NK-92 treated with Interleukin-12 subunit alpha and Interleukin-12 subunit beta, amount 100 ng/mL, for 24 hours (cell line): ENCODE results near the gene VAC14.

Experiments used
- DNase-seq: peaks from one replicate; lab custom pipeline; 2025; lab: John Stamatoyannopoulos, UW

The VAC14 gene

DNA sequence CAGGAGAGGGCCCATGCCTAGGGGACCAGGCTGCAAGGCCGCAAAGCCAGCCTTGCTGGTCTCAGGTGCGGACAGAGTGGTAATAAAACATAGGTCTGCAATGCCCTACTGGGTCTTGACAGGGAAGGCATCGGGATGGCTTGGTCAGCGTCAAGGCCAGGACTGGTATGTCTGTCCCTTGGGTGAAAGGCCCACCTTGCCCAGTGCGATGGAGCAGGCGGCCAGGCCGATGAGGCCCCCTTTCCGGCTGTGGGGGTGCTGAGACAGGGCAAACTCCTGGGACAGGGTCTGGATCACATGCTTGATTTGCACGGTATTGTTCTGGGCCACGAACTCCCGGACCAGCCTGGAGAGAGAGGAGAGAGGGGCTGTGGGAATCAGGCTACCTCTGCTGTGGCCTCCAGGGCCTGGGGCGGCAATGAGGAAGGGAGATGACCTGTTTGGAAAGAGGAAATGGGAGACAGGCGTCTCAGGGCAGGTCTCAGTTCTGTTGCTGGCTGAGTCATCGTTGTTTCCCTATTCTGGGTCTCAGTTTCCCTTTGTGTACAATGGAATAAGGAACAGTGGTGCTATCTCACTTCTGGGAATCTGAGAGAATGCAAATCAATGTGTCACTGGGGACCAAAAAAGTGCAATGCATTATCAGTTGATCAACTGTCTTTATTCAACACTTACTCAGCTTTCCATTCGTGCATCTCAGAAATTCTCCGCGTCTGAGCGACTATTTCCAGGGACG is 14.8 kb downstream of the VAC14 start:
- no peak for DNase-seq

DNA sequence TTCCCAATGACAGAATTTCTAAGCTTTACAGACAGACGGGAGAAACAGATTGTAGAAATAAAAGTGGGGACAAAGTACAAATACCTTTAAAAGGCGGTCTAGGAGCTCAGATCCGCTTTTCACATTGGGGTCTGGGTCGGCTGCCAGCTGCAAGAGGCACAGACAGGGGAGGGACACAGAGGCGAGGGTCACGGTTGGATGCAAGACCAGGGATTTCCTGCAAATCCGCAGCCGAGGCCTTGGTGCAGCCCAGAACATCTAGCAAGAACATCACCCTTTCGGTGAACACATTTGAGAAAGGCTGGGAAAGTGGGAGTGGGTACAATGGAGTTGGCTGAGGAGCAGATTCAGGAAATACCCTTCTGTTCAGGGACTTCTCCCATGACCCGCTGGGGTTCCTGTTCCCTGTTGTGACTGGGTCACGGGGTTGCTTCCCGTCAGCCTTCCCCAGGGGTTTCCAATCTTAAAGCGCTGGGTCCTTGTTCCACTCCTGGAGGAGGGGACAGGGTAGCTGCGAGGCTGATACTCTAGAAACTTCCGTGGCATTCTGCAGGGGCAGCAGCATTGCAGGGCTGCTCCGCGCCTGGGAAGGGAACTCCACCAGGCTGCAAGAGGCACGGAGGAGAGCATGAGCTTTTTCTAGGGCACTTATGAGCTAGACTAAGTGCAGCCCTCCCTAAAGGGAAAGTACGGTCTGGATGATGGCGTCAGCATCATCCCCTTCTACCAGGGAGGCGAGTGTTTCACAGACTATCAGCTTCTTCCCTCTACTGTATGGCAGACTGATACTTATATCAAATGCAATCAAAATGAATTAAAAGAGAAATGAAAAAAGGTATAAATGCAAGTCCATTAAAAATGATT is 16.0 kb downstream of the VAC14 start:
- DNase-seq = no peak

DNA sequence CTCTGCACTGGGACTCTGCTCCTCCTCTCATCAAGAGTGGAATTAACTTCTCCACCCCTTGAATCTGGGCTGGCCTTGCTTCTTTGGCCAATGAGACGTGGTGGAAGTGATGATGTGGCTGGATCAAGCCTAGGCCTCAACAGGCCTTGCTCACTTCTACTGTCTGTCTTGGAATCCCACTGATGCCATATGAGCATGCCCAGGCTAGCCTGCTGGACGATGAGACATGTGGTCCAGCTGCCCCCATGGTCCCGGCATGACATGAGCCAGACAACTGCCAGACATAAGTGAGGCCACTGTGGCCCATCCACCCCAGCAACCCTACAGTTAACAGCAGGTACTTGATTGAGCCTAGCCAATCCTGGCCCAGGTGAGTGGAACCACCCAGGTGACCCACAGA is 18.7 kb downstream of the VAC14 start:
- DNase-seq = no peak

- no peak for DNase-seq
These were observed 19.2 kb downstream of the VAC14 start for GRCh38 chr16:70781800-70782199.

DNA sequence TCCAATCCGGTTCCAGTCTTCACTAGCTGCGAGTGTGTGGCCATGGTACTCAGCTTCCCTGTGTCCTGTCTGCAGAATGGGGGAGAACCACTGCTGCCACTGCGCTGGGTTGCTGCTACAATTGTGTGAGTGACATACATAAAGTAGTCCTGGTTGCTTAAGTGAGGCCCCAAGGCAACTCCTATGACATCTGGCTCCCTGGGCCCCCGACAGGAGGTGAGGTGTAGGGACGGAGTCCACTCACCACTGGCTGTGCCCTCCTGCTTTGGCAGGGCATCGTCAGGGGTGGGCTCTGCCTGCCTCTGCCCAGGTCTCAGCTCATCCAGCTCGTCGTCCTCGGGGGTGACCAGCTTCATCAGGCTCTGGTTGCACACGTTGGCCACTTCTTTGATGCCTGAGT is 20.4 kb downstream of the VAC14 start:
- no peak for DNase-seq

DNA sequence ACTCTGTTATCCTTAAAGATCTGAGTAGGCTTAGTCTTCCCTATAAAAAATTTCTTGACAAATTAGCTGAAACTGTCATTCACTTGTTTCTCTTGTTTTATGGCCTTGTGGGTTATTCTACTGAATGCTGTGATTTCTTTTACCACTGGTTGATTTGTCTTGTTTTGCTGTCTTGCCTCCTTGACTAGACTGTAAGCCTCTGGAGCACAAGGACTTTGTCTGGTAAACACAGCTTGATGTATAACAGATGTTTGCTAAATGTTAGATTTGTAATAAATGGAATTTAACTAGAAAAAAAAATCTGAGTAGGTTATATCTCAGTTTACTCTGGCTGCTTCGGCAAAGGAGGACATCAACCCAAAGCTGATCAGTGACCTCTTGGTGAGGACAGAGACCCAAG is 21.6 kb downstream of the VAC14 start:
- DNase-seq = no peak

- no peak for DNase-seq
These were observed 22.1 kb downstream of the VAC14 start for GRCh38 chr16:70778901-70779309.

DNA sequence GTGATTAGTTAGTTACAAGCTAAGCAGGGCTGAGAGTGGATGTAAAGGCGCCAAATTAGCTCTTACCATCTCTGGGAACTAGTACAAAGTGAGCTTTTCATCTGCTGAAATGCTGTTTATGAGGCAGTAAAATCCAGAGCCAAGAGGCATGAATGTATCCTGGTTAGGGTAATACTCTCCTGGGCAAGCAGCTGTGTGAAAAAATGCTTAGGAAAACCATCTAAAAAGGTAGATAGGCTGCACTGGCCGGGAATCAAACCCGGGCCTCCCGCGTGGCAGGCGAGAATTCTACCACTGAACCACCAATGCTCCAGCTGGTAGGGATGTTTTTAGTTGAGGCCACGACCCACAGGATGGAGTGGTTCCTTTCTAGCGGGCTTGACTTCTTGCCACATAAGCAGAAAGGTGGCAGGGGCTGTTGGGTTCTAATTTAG is 23.0 kb downstream of the VAC14 start:
- DNase-seq = no peak

DNA sequence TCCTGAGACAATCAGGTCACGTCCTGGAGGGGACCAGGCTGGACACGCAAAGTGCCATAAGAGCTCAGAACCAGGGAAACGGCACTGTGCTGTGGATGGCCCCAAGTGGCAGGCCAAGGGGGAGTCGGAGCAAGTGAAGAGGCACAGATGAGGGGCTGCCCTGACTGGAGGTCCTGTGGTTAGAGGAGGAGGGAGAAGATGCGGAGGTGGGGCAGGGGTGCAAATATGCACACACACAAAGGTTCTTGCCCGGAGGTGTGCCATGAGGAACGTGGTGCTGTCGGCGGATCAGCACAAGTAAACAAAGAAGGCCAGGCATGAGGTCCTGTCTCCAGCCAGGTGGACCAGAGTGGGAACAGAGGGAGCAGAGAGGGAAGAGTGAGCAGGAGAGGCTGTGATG is 23.5 kb downstream of the VAC14 start:
- DNase-seq = no peak

- no peak for DNase-seq
These were observed 25.6 kb downstream of the VAC14 start for GRCh38 chr16:70775399-70775798.

GRCh38 chr16:70774261-70774660 is 26.7 kb downstream of the VAC14 start:
- DNase-seq = no peak

DNA sequence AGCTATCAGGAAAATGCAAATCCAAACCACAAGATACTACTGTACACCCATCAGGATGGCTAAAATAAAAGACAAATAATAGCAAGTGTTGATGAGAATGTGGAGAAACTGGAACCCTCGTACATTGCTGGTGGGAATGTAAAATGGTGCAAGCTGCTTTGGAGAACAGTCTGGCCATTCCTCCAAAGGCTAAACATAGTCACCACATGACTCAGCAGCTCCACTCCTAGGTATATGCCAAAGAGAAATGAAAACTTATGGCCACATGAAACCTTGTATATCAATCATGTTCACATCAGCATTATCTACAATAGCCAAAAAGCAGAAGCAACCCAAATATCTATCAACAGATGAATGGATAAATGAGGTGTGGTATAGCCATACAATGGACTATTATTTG is 28.5 kb downstream of the VAC14 start:
- no peak for DNase-seq

DNA sequence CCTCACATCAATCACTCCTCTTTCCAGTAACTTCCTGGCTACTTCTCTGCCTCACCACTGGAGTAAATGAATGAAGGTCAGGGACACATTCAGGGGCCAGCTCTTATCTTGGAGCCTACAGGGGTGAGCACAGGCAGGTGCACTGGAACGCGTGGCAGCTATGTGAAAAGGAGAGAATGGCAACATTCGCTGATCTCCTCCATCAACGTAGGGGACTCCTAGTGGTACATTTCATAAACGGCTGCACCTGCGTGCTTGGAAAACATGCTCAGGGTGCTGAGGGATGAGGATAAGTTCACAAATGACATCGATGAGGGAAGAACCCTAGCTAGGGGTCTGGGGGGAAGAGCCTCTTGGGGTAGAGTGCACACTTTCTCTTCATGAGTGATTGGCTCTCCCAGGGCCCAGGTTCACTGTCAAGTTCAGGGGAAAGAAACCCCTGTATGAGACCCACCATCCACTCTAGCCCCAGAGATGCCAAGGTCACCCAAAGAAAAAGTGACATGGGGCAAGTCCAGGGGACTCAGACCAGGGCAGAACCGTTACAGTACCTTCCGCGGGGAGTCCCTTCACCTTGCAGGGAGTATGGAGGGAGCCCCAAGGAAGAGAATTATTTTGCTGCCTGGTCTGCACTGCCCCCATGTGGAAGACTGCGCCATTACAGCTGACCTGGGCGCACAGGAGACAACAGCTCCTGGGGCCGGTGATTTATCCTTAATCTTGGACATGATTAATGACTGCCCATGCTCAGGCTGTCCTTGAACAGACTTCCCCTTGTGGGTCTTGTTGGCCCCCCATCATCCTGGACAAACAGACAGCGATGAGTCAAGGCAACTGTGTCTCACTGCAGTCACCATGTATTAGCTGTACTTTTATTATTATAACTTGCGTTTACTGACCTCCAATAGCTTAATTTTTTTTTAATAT is 30.1 kb downstream of the VAC14 start:
- DNase-seq = no peak

- DNase-seq = no peak
These were observed 30.7 kb downstream of the VAC14 start for GRCh38 chr16:70770291-70770625.

- no peak for DNase-seq
These were observed 31.2 kb downstream of the VAC14 start for GRCh38 chr16:70769761-70770160.

GRCh38 chr16:70769131-70769530 is 31.8 kb downstream of the VAC14 start:
- DNase-seq = no peak

DNA sequence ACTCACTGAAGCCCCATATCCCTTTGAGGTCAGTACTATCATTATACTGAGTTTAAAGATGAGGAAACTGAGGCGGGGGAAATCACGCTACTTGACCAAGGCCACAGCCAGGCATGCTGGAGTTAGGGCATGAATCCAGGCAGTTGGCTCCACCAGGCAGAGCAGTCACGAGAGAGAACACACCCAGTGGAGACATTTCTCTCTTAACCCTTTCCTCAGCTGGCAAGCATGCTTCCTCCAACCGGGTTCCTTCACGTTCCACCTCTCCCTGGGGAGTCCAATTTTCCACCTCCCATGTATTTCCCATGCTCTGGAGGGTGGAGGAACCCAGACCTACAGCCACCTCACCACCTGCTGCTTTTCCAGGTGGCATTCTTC is 32.8 kb downstream of the VAC14 start:
- DNase-seq = no peak

DNA sequence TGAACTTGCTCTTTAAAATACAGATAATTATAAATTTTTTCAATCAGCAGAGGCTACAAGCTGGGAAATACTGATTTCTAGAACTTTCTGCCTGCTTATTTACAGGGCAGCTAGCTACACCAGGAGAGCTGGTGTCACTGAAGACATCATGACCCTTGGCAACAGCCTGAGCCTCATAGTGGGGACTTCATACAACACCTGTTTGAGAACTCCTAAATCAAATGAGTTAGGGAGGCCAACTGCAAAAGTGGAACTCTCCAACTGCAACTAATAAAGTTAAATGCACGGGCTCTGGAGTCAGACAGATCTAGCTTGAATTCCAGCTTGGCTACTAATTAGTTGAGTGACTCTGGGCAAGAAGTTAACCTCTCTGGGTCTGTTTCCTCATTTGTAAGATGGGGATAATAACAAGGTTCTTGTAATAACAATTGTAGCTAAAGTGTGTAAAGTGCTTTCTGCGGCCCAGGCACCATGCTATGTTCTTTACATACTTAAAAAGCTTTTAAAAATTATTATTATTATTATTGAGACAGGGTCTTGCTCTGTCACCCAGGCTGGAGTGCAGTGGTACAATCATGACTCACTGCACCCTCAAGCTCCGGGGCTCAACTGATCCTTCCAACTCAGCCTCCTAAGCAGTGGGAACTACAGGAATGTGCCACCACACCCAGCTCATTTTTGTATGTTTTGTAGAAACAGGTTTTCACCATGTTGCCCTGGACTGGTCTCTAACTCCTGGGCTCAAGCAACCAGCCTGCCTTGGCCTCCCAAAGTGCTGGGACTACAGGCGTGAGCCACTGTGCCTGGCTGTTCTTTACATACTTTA is 33.4 kb downstream of the VAC14 start:
- no peak for DNase-seq

GRCh38 chr16:70766658-70767057 is 34.3 kb downstream of the VAC14 start:
- DNase-seq = no peak

DNA sequence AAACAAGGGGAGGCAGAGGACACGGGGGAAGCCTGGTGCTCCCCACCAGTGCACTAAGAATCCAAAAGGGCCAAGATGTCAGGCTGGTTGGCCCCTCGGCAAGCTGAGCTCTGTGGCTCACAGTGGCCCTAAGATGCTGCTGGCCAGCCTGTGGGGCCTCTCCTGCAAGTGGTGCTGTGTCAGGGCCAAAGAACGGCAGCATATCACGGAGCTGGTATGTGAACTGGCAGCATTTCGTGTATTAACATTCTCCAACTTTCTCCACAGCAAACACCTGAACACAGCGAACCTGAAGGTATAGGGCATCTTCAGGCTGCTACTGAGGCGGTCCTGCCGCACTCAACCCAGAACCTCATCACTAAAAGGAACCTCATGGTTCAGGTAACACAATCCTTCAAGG is 34.8 kb downstream of the VAC14 start:
- no peak for DNase-seq

GRCh38 chr16:70765491-70765890 is 35.5 kb downstream of the VAC14 start:
- no peak for DNase-seq

- no peak for DNase-seq
These were observed 36.3 kb downstream of the VAC14 start for GRCh38 chr16:70764632-70765031.
